ENCODE measurements around the gene INSIG1. TPM values are rescaled to one million over a fixed set of nuclear protein-coding genes. Genes with fewer than 3 reads are reported as not detected.

The INSIG1 gene
- total and polyA plus RNA-seq, 2 of the 4 experiments (the other 2 are of a cell fraction) = 19.0 to 26.0 TPM

DNA sequence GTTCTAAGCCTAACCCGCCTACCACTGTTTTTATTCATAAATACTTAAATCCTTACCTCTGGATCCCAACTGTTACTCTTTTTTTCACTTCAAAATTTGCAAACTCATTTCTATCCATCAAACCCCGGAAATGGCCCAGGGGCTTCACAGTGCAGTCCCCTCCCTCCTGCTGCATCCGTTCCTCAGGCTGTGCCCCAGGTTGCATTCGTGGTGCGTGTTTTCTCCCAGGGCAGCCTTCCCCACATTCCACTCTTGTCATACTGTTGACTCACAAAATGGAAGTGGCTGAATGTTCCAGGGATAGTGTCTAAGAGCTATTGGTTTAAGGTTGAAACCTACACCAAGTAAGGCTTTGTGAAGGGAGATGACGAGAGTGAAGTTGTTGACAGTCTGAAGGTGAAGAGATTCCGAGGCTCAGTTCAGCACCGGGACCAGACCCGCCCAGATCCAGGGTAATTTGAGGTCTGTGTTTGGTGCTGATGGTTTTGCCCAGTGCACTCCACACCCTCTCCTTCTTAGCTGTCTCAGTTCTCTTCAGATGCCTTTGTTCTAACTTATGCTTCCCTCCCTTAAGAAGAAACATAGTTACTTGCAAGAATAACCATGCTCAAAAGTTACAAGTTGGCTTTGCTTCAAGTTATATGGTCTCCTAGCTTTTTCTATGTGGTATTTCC is 7.7 kb downstream of the INSIG1 start:
- intact Hi-C loops (cut with micrococcal nuclease) = no loop called here
- H4K20me1 ChIP-seq (ENCODE audit: insufficient read depth, low read length) = peaks cover 8% of the 10 kb centered on the region; the same call in 1 of the 2 replicates
- no TSS peak for BruUV-seq (replicated peaks)

More for the DNA sequence above, 7.7 kb downstream of the INSIG1 start:
- Histone ChIP-seq H4K5ac (ENCODE audit: low read depth, low read length) (no peak overlapping the region), H3K36me3 (ENCODE audit: control insufficient read depth, insufficient read depth, low read length) (peaks cover 20% of the 10 kb centered on the region), H3K23ac (ENCODE audit: low read depth, low read length) (no peak overlapping the region), H3K9me1 (ENCODE audit: insufficient read depth, low read length) (peaks cover 4% of the 10 kb centered on the region), H3K4ac (ENCODE audit: low read depth, low read length) (no peak overlapping the region), H2BK5ac (ENCODE audit: low read depth, low read length, poor library complexity, severe bottlenecking) (no peak overlapping the region), H3K4me2 (ENCODE audit: low read depth, low read length) (no peak overlapping the region), H3K27ac (ENCODE audit: insufficient read depth, low read length) (no peak overlapping the region), H4K8ac (ENCODE audit: low read depth in 2 of 2, low read length in 2 of 2) (no peak overlapping the region), H4K91ac (ENCODE audit: insufficient read depth, low read depth, low read length) (no peak overlapping the region), H2BK20ac (ENCODE audit: low read depth, low read length) (no peak overlapping the region), H3K4me3 (ENCODE audit: insufficient read depth, low read depth, low read length) (no peak overlapping the region), H3K9me3 (ENCODE audit: control insufficient read depth, insufficient read depth, low read length) (no peaks in the 10 kb centered on the region), H2AFZ (replicated peaks; ENCODE audit: low read length, poor library complexity) (no peak overlapping the region), H3K18ac (ENCODE audit: low read depth, low read length) (no peak overlapping the region), H3K56ac (ENCODE audit: extremely low read depth, insufficient read depth, low read length) (no peak overlapping the region), H3K4me1 (ENCODE audit: control insufficient read depth, insufficient read depth, low read length) (no peaks in the 10 kb centered on the region), H2BK120ac (ENCODE audit: low read depth, low read length) (no peak overlapping the region), H3K27me3 (ENCODE audit: control insufficient read depth, insufficient read depth, low read length) (no peaks in the 10 kb centered on the region), H2AK9ac (replicated peaks; ENCODE audit: low read depth, low read length, poor library complexity) (no peak overlapping the region), H2BK15ac (ENCODE audit: low read depth, low read length) (no peak overlapping the region), H3K79me1 (ENCODE audit: low read depth in 1 of 2, low read length in 2 of 2) (peaks cover 9 to 20% of the 10 kb centered on the region in 2 experiments; a peak in 3 of 4 replicates), H3K9ac (ENCODE audit: low read depth, low read length) (no peak overlapping the region), H2AK5ac (ENCODE audit: low read depth, low read length) (no peak overlapping the region), H3K14ac (replicated peaks; ENCODE audit: low read depth, low read length) (no peak overlapping the region)
- ChIA-PET CTCF (interaction anchor here (1.9 kb wide), 1 partner anchor 11 kb away, joined by 3 read pairs; no protein-coding TSS in a partner anchor), POLR2A (ENCODE audit: unreplicated experiment) (no interaction called here)
- in situ Hi-C loops (cut with MboI; ENCODE audit: low sequenced_read_pairs) = no loop called here
- 100% methylated on average over 1 of the region's 9 CpGs; no CpG with 5 or more reads in 1 of the 2 experiments for WGBS, 2 experiments (ENCODE audit: extremely low coverage in 2 of 2, insufficient read length in 1 of 2)
- dilution Hi-C loops (cut with HindIII; ENCODE audit: low sequenced_read_pairs, unreplicated experiment) = no loop called here
- ATAC-seq (ENCODE audit: low read depth) = no peak
- TF ChIP-seq, protein P1, sequence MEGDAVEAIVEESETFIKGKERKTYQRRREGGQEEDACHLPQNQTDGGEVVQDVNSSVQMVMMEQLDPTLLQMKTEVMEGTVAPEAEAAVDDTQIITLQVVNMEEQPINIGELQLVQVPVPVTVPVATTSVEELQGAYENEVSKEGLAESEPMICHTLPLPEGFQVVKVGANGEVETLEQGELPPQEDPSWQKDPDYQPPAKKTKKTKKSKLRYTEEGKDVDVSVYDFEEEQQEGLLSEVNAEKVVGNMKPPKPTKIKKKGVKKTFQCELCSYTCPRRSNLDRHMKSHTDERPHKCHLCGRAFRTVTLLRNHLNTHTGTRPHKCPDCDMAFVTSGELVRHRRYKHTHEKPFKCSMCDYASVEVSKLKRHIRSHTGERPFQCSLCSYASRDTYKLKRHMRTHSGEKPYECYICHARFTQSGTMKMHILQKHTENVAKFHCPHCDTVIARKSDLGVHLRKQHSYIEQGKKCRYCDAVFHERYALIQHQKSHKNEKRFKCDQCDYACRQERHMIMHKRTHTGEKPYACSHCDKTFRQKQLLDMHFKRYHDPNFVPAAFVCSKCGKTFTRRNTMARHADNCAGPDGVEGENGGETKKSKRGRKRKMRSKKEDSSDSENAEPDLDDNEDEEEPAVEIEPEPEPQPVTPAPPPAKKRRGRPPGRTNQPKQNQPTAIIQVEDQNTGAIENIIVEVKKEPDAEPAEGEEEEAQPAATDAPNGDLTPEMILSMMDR (conservative IDR thresholded peaks at IDR 0.05; ENCODE audit: low read depth, low read length) = no peak
- no peak for DNase-seq

Measured in IMR-90 (cell line).